Osteoblast (primary cell): ENCODE data around the gene PALLD. TPM values are rescaled to one million over a fixed set of nuclear protein-coding genes. Genes with fewer than 3 reads are reported as not detected.

Experiments
- DNase-seq: peaks from one replicate; pipeline ENCODE4 v3.0.0; 2011; ENCODE audit warnings: low spot score, mixed read lengths; ENCODE audit not compliant: insufficient read length; ENCODE audit errors: missing footprints
- H2AFZ ChIP-seq: 2 replicates; pipeline ENCODE4 v1.6.0; 2011; ENCODE audit warnings: mild to moderate bottlenecking, low read length
- H3K27ac ChIP-seq: 2 replicates; pipeline ENCODE4 v1.5.1; 2011; ENCODE audit warnings: mild to moderate bottlenecking, low read depth, low read length, moderate library complexity
- H3K27me3 ChIP-seq: 2 replicates; pipeline ENCODE4 v1.6.0; 2012; ENCODE audit warnings: mild to moderate bottlenecking, control low read depth, inconsistent platforms, low read length, moderate library complexity; ENCODE audit not compliant: insufficient read depth
- H3K36me3 ChIP-seq: 2 replicates; pipeline ENCODE4 v1.5.1; 2011; ENCODE audit warnings: mild to moderate bottlenecking, low read length, control low read depth, moderate library complexity; ENCODE audit not compliant: insufficient read depth
- H3K4me1 ChIP-seq: 2 replicates; pipeline ENCODE4 v1.5.1; 2011; ENCODE audit warnings: mild to moderate bottlenecking, low read length, control low read depth, moderate library complexity; ENCODE audit not compliant: insufficient read depth
- H3K4me2 ChIP-seq: 2 replicates; pipeline ENCODE4 v1.6.0; 2011; ENCODE audit warnings: mild to moderate bottlenecking, low read length; ENCODE audit not compliant: insufficient read depth
- H3K4me3 ChIP-seq: fragments of 200-600 bp; sonication (generic); 3 replicates; pipeline ENCODE4 v1.5.1; 2012; ENCODE audit warnings: mild to moderate bottlenecking, low read length, inconsistent platforms; ENCODE audit not compliant: insufficient read depth
- H3K79me2 ChIP-seq: 2 replicates; pipeline ENCODE4 v1.6.0; 2012; ENCODE audit warnings: mild to moderate bottlenecking, low read length, control low read depth, inconsistent platforms; ENCODE audit not compliant: insufficient read depth
- H3K9me3 ChIP-seq: 2 replicates; pipeline ENCODE4 v1.5.1; 2011; ENCODE audit warnings: low read depth, low read length, control low read depth
- H4K20me1 ChIP-seq: 2 replicates; pipeline ENCODE4 v1.6.0; 2012; ENCODE audit warnings: mild to moderate bottlenecking, low read length, control low read depth; ENCODE audit not compliant: insufficient read depth
- CTCF ChIP-seq: IDR thresholded peaks from 2 replicates; pipeline ENCODE4 v1.5.1; 2011; ENCODE audit warnings: mild to moderate bottlenecking, low read depth, low read length, moderate library complexity; ENCODE audit errors: extremely low read depth
- total RNA-seq: library from RNA; depleted of rRNA; stranded (reverse); fragments of >200 nt; gene quantifications from 2 replicates; pipeline ENCODE4 v1.2.3, GENCODE V29; 2012

Gene PALLD
- total RNA-seq, 1 donor, result 244 TPM

GRCh38 chr4:168651864-168652263 is 155.0 kb downstream of the PALLD start:
- Histone ChIP-seq H4K20me1 (peaks cover 21% of the 10 kb centered on the region), H3K79me2 (peaks cover 80% of the 10 kb centered on the region), H3K4me2 (no peak overlapping the region), H3K27ac (no peak overlapping the region), H3K9me3 (no peaks in the 10 kb centered on the region), H3K4me3 (no peak overlapping the region), H3K27me3 (no peaks in the 10 kb centered on the region), H3K36me3 (no peaks in the 10 kb centered on the region), H3K4me1 (peaks cover 59% of the 10 kb centered on the region), H2AFZ (no peak overlapping the region)
- TF ChIP-seq CTCF, result no peak
- no peak for DNase-seq

- peaks cover 83% of the 10 kb centered on the region for H3K79me2 ChIP-seq
- DNase-seq, result no peak
- no peak overlapping the region for H2AFZ ChIP-seq
- no peaks in the 10 kb centered on the region for H3K9me3 ChIP-seq
- no peaks in the 10 kb centered on the region for H3K27me3 ChIP-seq
- no peak for TF ChIP-seq CTCF
- no peak overlapping the region for H3K4me3 ChIP-seq
- no peak overlapping the region for H3K27ac ChIP-seq
- no peak overlapping the region for H3K4me2 ChIP-seq
- H3K4me1 ChIP-seq, result peaks cover 63% of the 10 kb centered on the region
- H3K36me3 ChIP-seq, result no peaks in the 10 kb centered on the region
- peaks cover 21% of the 10 kb centered on the region for H4K20me1 ChIP-seq
Measured at GRCh38 chr4:168652755-168653154, 155.9 kb downstream of the PALLD start.

- no peak for DNase-seq
- TF ChIP-seq CTCF, result no peak
- Histone ChIP-seq H3K36me3 (no peaks in the 10 kb centered on the region), H3K4me3 (no peak overlapping the region), H2AFZ (no peak overlapping the region), H3K27me3 (no peaks in the 10 kb centered on the region), H3K79me2 (peaks cover 85% of the 10 kb centered on the region), H3K27ac (no peak overlapping the region), H3K4me2 (peak overlapping the region; percentile 53), H3K9me3 (no peaks in the 10 kb centered on the region), H3K4me1 (peaks cover 48% of the 10 kb centered on the region), H4K20me1 (peaks cover 13% of the 10 kb centered on the region)
Measured at GRCh38 chr4:168654104-168654847, 157.4 kb downstream of the PALLD start.

GRCh38 chr4:168654848-168655174 is 158.0 kb downstream of the PALLD start:
- Histone ChIP-seq H2AFZ (no peak overlapping the region), H3K27me3 (no peaks in the 10 kb centered on the region), H3K4me3 (no peak overlapping the region), H4K20me1 (peaks cover 13% of the 10 kb centered on the region), H3K27ac (no peak overlapping the region), H3K4me2 (peak overlapping the region; percentile 53), H3K36me3 (no peaks in the 10 kb centered on the region), H3K79me2 (peaks cover 85% of the 10 kb centered on the region), H3K9me3 (no peaks in the 10 kb centered on the region), H3K4me1 (peaks cover 44% of the 10 kb centered on the region)
- no peak for TF ChIP-seq CTCF
- no peak for DNase-seq
